K562 (cell line): ENCODE results near the gene FMNL1. TPM values are rescaled to one million over a fixed set of nuclear protein-coding genes. Genes with fewer than 3 reads are reported as not detected.
A peak's percentile ranks its signal among the peaks of the same experiment; 100 is the strongest.

Experiments
- ATAC-seq: fragments of 200-7000 bp; cut with Tn5 transposase; 3 replicates; pipeline ENCODE4 v1.9.1; 2020; ENCODE audit warnings: moderate library complexity
- BruUV-seq: library from RNA; stranded (reverse); fragments of 400-500 nt; replicated peaks from 2 replicates; lab custom pipeline; 2021; lab: Mats Ljungman, UMichigan
- CTCF ChIA-PET: fragments of 300-600 bp; formaldehyde crosslinking; extraction: SDS; loops from one replicate; lab custom pipeline; 2021; ENCODE audit warnings: low intra/inter-chr PET ratio; lab: Yijun Ruan, JAX
- POLR2A ChIA-PET: fragments of 300-600, 350-650 bp; sonication (Branson Sonifier 250); formaldehyde crosslinking; extraction: SDS; loops from one replicate; lab custom pipeline; 2021; ENCODE audit warnings: antibody characterized with exemption, inconsistent platforms; lab: Yijun Ruan, JAX
- DNase-seq, 4 experiments: peaks; one replicate each; pipeline versions ENCODE4 v3.0.0 to v3.0.0-alpha.2; 2011 to 2018; ENCODE audit warnings: low spot score in 3 of 4, mixed read lengths in 3 of 4; ENCODE audit errors: extremely low read depth in 1 of 4
- FAIRE-seq: peaks from 2 replicates; lab custom pipeline; 2011; peaks lifted over from hg19 to GRCh38; lab: Jason Lieb, UNC
- H2AFZ ChIP-seq: 2 replicates; pipeline ENCODE4 v1.6.0; 2011; ENCODE audit warnings: low read depth, low read length, control low read depth, inconsistent platforms
- H3K27ac ChIP-seq: fragments of 200-600 bp; 3 replicates; pipeline ENCODE4 v1.8.0; 2011; ENCODE audit warnings: low read depth, mild to moderate bottlenecking, control low read depth, inconsistent platforms, low read length, moderate library complexity, mixed read lengths; ENCODE audit errors: extremely low read depth
- H3K27me3 ChIP-seq, 2 experiments: fragments of 300-600 bp in 1 of 2; 2 replicates in 1 of 2; 3 replicates in 1 of 2; pipeline versions ENCODE4 v1.6.0 to v1.8.0; 2011; ENCODE audit warnings: inconsistent platforms in 2 of 2, low read length in 2 of 2, mild to moderate bottlenecking in 1 of 2, mixed read lengths in 1 of 2, moderate library complexity in 1 of 2; ENCODE audit not compliant: control insufficient read depth in 2 of 2, insufficient read depth in 2 of 2
- H3K36me3 ChIP-seq: fragments of 300-600 bp; 3 replicates; pipeline ENCODE4 v1.8.0; 2011; ENCODE audit warnings: mild to moderate bottlenecking, low read length, inconsistent platforms; ENCODE audit not compliant: control insufficient read depth, insufficient read depth
- H3K4me1 ChIP-seq, 2 experiments: fragments of 200-600 bp in 1 of 2; replicated peaks in 1 of 2; 2 replicates in 1 of 2; 3 replicates in 1 of 2; pipeline versions ENCODE4 v1.5.1 to v1.8.0; 2011; ENCODE audit warnings: inconsistent platforms in 2 of 2, low read length in 2 of 2, mild to moderate bottlenecking in 1 of 2, mixed read lengths in 1 of 2, moderate library complexity in 1 of 2; ENCODE audit not compliant: control insufficient read depth in 2 of 2, insufficient read depth in 2 of 2
- H3K4me2 ChIP-seq: 2 replicates; pipeline ENCODE4 v1.6.1; 2011; ENCODE audit warnings: low read length, control low read depth, inconsistent platforms, mixed read lengths; ENCODE audit not compliant: insufficient read depth
- H3K4me3 ChIP-seq: fragments of 200-600 bp; sonication (generic), shearing (Covaris generic); 2 replicates; pipeline ENCODE4 v1.5.1; 2016; ENCODE audit warnings: control low read depth, inconsistent platforms
- H3K79me2 ChIP-seq: fragments of 200-600 bp; 3 replicates; pipeline ENCODE4 v1.8.0; 2011; ENCODE audit warnings: low read length, inconsistent platforms; ENCODE audit not compliant: control insufficient read depth, insufficient read depth
- H3K9ac ChIP-seq, 2 experiments: 2 replicates each; pipeline versions ENCODE4 v1.6.0 to v1.6.1; 2011; ENCODE audit warnings: low read depth in 2 of 2, low read length in 2 of 2, control low read depth in 1 of 2, inconsistent platforms in 1 of 2, mild to moderate bottlenecking in 1 of 2, mixed read lengths in 1 of 2; ENCODE audit not compliant: insufficient read depth in 1 of 2
- H3K9me1 ChIP-seq: one replicate; pipeline ENCODE4 v1.6.0; 2011; ENCODE audit warnings: inconsistent platforms, mild to moderate bottlenecking, low read length, moderate library complexity; ENCODE audit not compliant: control insufficient read depth, insufficient read depth
- H3K9me3 ChIP-seq: replicated peaks from 2 replicates; pipeline ENCODE4 v1.5.1; 2011; ENCODE audit warnings: low read depth, low read length, inconsistent platforms; ENCODE audit not compliant: control insufficient read depth, insufficient read depth
- H4K20me1 ChIP-seq: replicated peaks from 2 replicates; pipeline ENCODE4 v1.6.1; 2011; ENCODE audit warnings: low read length, inconsistent platforms, mixed read lengths; ENCODE audit not compliant: control insufficient read depth, insufficient read depth
- FOXJ3 ChIP-seq: sonication (generic); formaldehyde crosslinking; IDR thresholded peaks from 2 replicates; pipeline ENCODE4 v1.4.0; 2020; ENCODE audit warnings: mild to moderate bottlenecking, missing genetic modification reagents
- HNRNPK ChIP-seq: fragments of 200-400 bp; formaldehyde crosslinking; IDR thresholded peaks from one replicate; pipeline ENCODE4 v1.6.1; 2018; ENCODE audit warnings: mild to moderate bottlenecking, low read depth, low read length; ENCODE audit not compliant: poor library complexity, severe bottlenecking
- KLF13 ChIP-seq: fragments of 450-650 bp; IDR thresholded peaks from 2 replicates; pipeline ENCODE4 v1.6.1; 2016; ENCODE audit warnings: missing genetic modification characterization, low read depth, mild to moderate bottlenecking, missing compliant biosample characterization, moderate library complexity, borderline replicate concordance
- NR1H2 ChIP-seq: sonication (generic); formaldehyde crosslinking; IDR thresholded peaks from 2 replicates; pipeline ENCODE4 v1.4.0; 2020; ENCODE audit warnings: mild to moderate bottlenecking, missing genetic modification reagents
- NR4A1 ChIP-seq, 2 experiments: fragments of 250-450 bp in 1 of 2; fragments of 450-650 bp in 1 of 2; sonication (Bioruptor Pico) in 1 of 2; IDR thresholded peaks; 2 replicates each; pipeline versions ENCODE4 v1.4.0 to v1.6.1; 2016 to 2020; ENCODE audit warnings: mild to moderate bottlenecking in 2 of 2, missing compliant biosample characterization in 1 of 2, missing genetic modification characterization in 1 of 2, moderate library complexity in 1 of 2
- PKNOX1 ChIP-seq: fragments of 450-650 bp; IDR thresholded peaks from 2 replicates; pipeline ENCODE4 v1.6.1; 2016
- RBM39 ChIP-seq: fragments of 200-400 bp; formaldehyde crosslinking; optimal IDR thresholded peaks from 2 replicates; pipeline ENCODE3; 2018; ENCODE audit warnings: low read depth, low read length
- SIN3B ChIP-seq: fragments of 450-650 bp; IDR thresholded peaks from 2 replicates; pipeline ENCODE4 v1.6.1; 2017; ENCODE audit warnings: low read depth, mild to moderate bottlenecking, moderate library complexity
- SIRT6 ChIP-seq: IDR thresholded peaks from one replicate; pipeline ENCODE4 v1.6.1; 2012; ENCODE audit warnings: low read depth, mild to moderate bottlenecking, control low read depth, inconsistent platforms, low read length, moderate library complexity
- ZBED1 ChIP-seq: IDR thresholded peaks from 2 replicates; pipeline ENCODE4 v1.6.1; 2014
- ZNF282 ChIP-seq: sonication (generic); formaldehyde crosslinking; IDR thresholded peaks from 2 replicates; pipeline ENCODE4 v1.8.1; 2023; ENCODE audit warnings: missing genetic modification reagents
- ZNF695 ChIP-seq: fragments of 450-650 bp; formaldehyde crosslinking; IDR thresholded peaks from 2 replicates; pipeline ENCODE4 v1.4.0; 2020; ENCODE audit warnings: mild to moderate bottlenecking, moderate library complexity
- WGBS: fragments of 100-300 bp; shearing (Covaris generic); methylation state at CpG from one replicate; pipeline ENCODE4 v1.1.6; 2016; ENCODE audit warnings: low coverage, mixed read lengths; ENCODE audit not compliant: insufficient coverage; ENCODE audit errors: missing lambda C conversion rate; 5-methylcytosine and 5-hydroxymethylcytosine counted together
- in situ Hi-C: fragments of 300-500 bp; cut with MboI; formaldehyde crosslinking; loops from 4 replicates; pipeline ENCODE4 v1.15.0; 2018; ENCODE audit warnings: inconsistent platforms, mixed read lengths
- intact Hi-C: fragments of 100-400 bp; cut with micrococcal nuclease; formaldehyde crosslinking; loops from 2 replicates; pipeline ENCODE4 v1.14.2; 2022
- polyA plus RNA-seq, 8 experiments: library from polyadenylated mRNA; depleted of rRNA in 4 of 8; stranded (reverse) in 5 of 8; unstranded in 3 of 8; fragments of >200 nt; fragmentation: Nextera tagmentation in 2 of 8; fragmentation: Illumina TruSeq in 1 of 8; extraction: Ambion mirVana in 2 of 8; extraction: Trizol in 1 of 8; gene quantifications; 2 replicates each; pipeline versions ENCODE4 v1.2.1 to v1.2.3, GENCODE V29; 2011 to 2014; ENCODE audit warnings: inconsistent platforms in 1 of 8, missing spikeins in 1 of 8
- total RNA-seq, 7 experiments: library from RNA; depleted of rRNA in 6 of 7; stranded (reverse); fragments of >200 nt in 6 of 7; fragmentation: Illumina TruSeq in 2 of 7; extraction: Trizol in 2 of 7; gene quantifications; 2 replicates each; pipeline versions ENCODE4 v1.2.1 to v1.2.3, GENCODE V29; 2011 to 2021; ENCODE audit warnings: low replicate concordance in 1 of 7
- TF ChIP-seq, protein P1 (sequence below), 2 experiments: fragments of 450-650 bp; IDR thresholded peaks; 2 replicates each; pipeline ENCODE4 v1.6.1; 2018; ENCODE audit warnings: mild to moderate bottlenecking in 2 of 2, low read depth in 1 of 2; ENCODE audit not compliant: partially characterized antibody in 2 of 2
- TF ChIP-seq, protein P2 (sequence below): fragments of 450-650 bp; formaldehyde crosslinking; IDR thresholded peaks from 2 replicates; pipeline ENCODE4 v1.4.0; 2020; ENCODE audit warnings: mild to moderate bottlenecking, moderate library complexity
- TF ChIP-seq, protein P3 (sequence below): fragments of 450-650 bp; IDR thresholded peaks from one replicate; pipeline ENCODE4 v1.6.1; 2018; ENCODE audit warnings: mild to moderate bottlenecking, moderate library complexity; ENCODE audit not compliant: partially characterized antibody

The FMNL1 gene
- total and polyA plus RNA-seq, 9 of the 15 experiments (the other 6 are each of a cell fraction or from before 2014, with no cell fraction given): 0.70 to 36.6 (median 7.7) TPM

DNA sequence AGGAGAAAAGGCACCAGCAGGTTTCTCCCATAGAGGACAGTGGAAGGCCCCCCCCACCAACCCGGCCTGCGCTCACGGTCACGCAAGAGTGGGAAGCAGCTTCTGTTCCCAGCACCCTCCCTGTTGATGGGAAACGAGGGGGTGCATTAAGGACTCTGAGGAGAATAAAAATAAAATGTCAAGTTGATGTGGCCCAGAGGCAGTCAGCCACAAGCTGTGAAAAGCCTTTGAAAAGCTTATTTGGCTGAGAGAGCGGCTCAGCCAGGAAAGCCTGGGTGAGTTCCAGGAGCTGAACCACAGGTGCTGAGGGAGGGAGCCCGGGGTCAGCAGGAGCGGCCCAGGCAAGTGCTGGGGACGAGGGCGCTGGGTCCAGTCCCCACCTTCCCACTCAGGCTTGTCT is 67.1 kb downstream of the FMNL1 start:
- ChIA-PET POLR2A (interaction anchor here (1.5 to 2.7 kb wide), 2 partner anchors 11 to 16 kb away, joined by 3 to 13 read pairs; no protein-coding TSS in a partner anchor), CTCF (no interaction called here)
- DNase-seq (no peak), FAIRE-seq (no peak), ATAC-seq (no peak)
- Histone ChIP-seq H3K9me1 (no peaks in the 10 kb centered on the region), H3K9me3 (no peaks in the 10 kb centered on the region), H2AFZ (no peak overlapping the region), H3K36me3 (peaks cover 67% of the 10 kb centered on the region; the same call in 2 of the 3 replicates), H3K27me3 (no peaks in the 10 kb centered on the region), H3K79me2 (peaks cover 4% of the 10 kb centered on the region; the same call in 1 of the 3 replicates), H3K4me1 (peaks cover 6 to 15% of the 10 kb centered on the region in 2 experiments), H3K4me3 (no peak overlapping the region), H3K4me2 (no peak overlapping the region), H3K9ac (0 out of 4 replicates have a peak overlapping the region, but pooled peaks of 1 of the 2 experiments have one; percentile 37), H4K20me1 (peaks cover 20% of the 10 kb centered on the region), H3K27ac (no peak overlapping the region)
- intact Hi-C loops: no loop called here
- in situ Hi-C loops: no loop called here
- BruUV-seq: no TSS peak
- WGBS: 91% methylated on average over 9 of the region's 10 CpGs
- no peak for TF ChIP-seq ZBED1
- no peak for TF ChIP-seq HNRNPK
- no peak for TF ChIP-seq NR4A1 (CRISPR knock-in tag; IDR thresholded peaks at IDR 0.05)
- TF ChIP-seq NR4A1 (tag; IDR thresholded peaks at IDR 0.05): no peak
- TF ChIP-seq RBM39: no peak
- TF ChIP-seq NR1H2 (CRISPR knock-in tag): no peak
- TF ChIP-seq KLF13 (tag): no peak
- no peak for TF ChIP-seq SIN3B
- TF ChIP-seq ZNF695 (CRISPR knock-in tag): no peak
- no peak for TF ChIP-seq SIRT6
- TF ChIP-seq, protein P1, sequence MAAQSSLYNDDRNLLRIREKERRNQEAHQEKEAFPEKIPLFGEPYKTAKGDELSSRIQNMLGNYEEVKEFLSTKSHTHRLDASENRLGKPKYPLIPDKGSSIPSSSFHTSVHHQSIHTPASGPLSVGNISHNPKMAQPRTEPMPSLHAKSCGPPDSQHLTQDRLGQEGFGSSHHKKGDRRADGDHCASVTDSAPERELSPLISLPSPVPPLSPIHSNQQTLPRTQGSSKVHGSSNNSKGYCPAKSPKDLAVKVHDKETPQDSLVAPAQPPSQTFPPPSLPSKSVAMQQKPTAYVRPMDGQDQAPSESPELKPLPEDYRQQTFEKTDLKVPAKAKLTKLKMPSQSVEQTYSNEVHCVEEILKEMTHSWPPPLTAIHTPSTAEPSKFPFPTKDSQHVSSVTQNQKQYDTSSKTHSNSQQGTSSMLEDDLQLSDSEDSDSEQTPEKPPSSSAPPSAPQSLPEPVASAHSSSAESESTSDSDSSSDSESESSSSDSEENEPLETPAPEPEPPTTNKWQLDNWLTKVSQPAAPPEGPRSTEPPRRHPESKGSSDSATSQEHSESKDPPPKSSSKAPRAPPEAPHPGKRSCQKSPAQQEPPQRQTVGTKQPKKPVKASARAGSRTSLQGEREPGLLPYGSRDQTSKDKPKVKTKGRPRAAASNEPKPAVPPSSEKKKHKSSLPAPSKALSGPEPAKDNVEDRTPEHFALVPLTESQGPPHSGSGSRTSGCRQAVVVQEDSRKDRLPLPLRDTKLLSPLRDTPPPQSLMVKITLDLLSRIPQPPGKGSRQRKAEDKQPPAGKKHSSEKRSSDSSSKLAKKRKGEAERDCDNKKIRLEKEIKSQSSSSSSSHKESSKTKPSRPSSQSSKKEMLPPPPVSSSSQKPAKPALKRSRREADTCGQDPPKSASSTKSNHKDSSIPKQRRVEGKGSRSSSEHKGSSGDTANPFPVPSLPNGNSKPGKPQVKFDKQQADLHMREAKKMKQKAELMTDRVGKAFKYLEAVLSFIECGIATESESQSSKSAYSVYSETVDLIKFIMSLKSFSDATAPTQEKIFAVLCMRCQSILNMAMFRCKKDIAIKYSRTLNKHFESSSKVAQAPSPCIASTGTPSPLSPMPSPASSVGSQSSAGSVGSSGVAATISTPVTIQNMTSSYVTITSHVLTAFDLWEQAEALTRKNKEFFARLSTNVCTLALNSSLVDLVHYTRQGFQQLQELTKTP (IDR thresholded peaks at IDR 0.05; ENCODE audit: low read depth in 1 of 2, partially characterized antibody in 2 of 2): no peak
- no peak for TF ChIP-seq FOXJ3 (CRISPR knock-in tag)
- TF ChIP-seq ZNF282 (CRISPR knock-in tag): no peak
- TF ChIP-seq, protein P2, sequence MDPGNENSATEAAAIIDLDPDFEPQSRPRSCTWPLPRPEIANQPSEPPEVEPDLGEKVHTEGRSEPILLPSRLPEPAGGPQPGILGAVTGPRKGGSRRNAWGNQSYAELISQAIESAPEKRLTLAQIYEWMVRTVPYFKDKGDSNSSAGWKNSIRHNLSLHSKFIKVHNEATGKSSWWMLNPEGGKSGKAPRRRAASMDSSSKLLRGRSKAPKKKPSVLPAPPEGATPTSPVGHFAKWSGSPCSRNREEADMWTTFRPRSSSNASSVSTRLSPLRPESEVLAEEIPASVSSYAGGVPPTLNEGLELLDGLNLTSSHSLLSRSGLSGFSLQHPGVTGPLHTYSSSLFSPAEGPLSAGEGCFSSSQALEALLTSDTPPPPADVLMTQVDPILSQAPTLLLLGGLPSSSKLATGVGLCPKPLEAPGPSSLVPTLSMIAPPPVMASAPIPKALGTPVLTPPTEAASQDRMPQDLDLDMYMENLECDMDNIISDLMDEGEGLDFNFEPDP (CRISPR knock-in tag): no peak
- no peak for TF ChIP-seq PKNOX1
- TF ChIP-seq, protein P3, sequence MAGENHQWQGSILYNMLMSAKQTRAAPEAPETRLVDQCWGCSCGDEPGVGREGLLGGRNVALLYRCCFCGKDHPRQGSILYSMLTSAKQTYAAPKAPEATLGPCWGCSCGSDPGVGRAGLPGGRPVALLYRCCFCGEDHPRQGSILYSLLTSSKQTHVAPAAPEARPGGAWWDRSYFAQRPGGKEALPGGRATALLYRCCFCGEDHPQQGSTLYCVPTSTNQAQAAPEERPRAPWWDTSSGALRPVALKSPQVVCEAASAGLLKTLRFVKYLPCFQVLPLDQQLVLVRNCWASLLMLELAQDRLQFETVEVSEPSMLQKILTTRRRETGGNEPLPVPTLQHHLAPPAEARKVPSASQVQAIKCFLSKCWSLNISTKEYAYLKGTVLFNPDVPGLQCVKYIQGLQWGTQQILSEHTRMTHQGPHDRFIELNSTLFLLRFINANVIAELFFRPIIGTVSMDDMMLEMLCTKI: no peak
